ENCODE measurements around the gene NPHP4. TPM values are rescaled to one million over a fixed set of nuclear protein-coding genes. Genes with fewer than 3 reads are reported as not detected.

The NPHP4 gene
- polyA plus RNA-seq, 1 of the 3 experiments (the other 2 are of a cell fraction), result 7.0 TPM

DNA sequence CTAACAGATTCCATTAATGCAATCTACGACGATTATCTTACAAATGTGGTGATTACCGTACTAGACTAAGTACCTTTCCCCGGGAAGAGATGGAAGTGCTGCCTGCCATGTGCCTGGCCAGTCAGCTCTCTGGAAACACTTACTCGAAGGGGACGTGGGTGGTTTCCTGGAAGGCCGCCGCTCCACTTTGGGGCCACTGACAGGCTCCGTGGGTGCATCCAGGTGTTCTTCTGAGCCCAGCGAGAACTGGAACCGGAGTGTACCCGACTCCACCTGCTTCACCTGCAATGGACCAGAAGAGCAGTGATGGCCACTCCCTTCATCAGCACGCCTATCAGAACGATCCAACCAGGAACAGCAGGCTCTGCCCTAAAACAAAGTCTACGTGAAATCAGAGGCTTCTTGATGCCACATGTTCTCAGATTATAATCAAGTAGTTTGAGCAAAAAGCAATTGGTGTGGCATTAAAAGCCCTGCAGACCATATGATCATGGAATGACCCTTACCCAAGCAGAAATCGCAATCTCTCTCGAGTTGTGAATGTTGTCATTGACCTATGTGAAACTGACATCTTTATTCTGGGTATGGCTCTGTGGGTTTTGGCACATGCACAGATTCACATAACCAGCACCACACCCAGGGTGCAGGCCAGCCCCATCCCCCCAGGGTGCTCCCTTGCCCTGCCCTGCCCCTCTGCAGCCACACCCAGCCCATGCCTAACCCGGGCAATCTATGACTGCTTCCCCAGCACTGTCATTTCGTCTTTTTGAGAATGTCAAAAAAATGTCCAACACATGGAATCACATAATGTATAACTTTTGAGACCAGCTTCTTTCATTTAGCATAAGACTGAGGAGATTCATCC is 64.5 kb downstream of the NPHP4 start:
- CTCF ChIA-PET, result interaction anchor here (1.1 to 2.7 kb wide), 3 partner anchors 11 to 1274 kb away, joined by 3 to 10 read pairs (median 4); no protein-coding TSS in a partner anchor
- no peak for TF ChIP-seq RCOR1 (IDR thresholded peaks at IDR 0.05; ENCODE audit: low read length)
- no peak for TF ChIP-seq RAD21 (IDR thresholded peaks at IDR 0.05; ENCODE audit: low read length)
- no peak for TF ChIP-seq MAX (IDR thresholded peaks at IDR 0.05; ENCODE audit: low read depth)
- TF ChIP-seq USF1 (IDR thresholded peaks at IDR 0.05; ENCODE audit: borderline replicate concordance, low read depth), result no peak
- no peak for TF ChIP-seq REST (IDR thresholded peaks at IDR 0.05; ENCODE audit: low read depth, low read length)
- TF ChIP-seq, protein P1, sequence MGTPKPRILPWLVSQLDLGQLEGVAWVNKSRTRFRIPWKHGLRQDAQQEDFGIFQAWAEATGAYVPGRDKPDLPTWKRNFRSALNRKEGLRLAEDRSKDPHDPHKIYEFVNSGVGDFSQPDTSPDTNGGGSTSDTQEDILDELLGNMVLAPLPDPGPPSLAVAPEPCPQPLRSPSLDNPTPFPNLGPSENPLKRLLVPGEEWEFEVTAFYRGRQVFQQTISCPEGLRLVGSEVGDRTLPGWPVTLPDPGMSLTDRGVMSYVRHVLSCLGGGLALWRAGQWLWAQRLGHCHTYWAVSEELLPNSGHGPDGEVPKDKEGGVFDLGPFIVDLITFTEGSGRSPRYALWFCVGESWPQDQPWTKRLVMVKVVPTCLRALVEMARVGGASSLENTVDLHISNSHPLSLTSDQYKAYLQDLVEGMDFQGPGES (IDR thresholded peaks at IDR 0.05; ENCODE audit: low read depth, low read length), result no peak
- no peak for TF ChIP-seq PBX3 (IDR thresholded peaks at IDR 0.05)
- TF ChIP-seq FOSL2 (IDR thresholded peaks at IDR 0.05; ENCODE audit: borderline replicate concordance, low read depth), result no peak
- TF ChIP-seq FOXJ3 (CRISPR knock-in tag; IDR thresholded peaks at IDR 0.05), result no peak
- no peak for TF ChIP-seq JUND (IDR thresholded peaks at IDR 0.05)

More for the DNA sequence above, 64.5 kb downstream of the NPHP4 start:
- Histone ChIP-seq H3K27me3 (ENCODE audit: insufficient read depth) (no peaks in the 10 kb centered on the region), H3K4me2 (no peak overlapping the region), H3K9me2 (no peaks in the 10 kb centered on the region), H3K4me1 (ENCODE audit: control insufficient read depth in 1 of 2, insufficient read depth in 2 of 2, low read depth in 1 of 2, low read length in 1 of 2) (no peaks in the 10 kb centered on the region; a peak in 1 of 4 replicates), H4K20me1 (ENCODE audit: insufficient read depth) (no peaks in the 10 kb centered on the region), H3K9ac (no peak overlapping the region), H3K4me3 (ENCODE audit: low read depth in 2 of 2, low read length in 1 of 2) (no peak overlapping the region), H3K9me3 (no peaks in the 10 kb centered on the region), H3F3A (replicated peaks; ENCODE audit: insufficient read depth) (peaks cover 6% of the 10 kb centered on the region), H2AFZ (ENCODE audit: low read depth) (no peak overlapping the region), H3K36me3 (replicated peaks in 1 of 2; ENCODE audit: control insufficient read depth in 1 of 2, insufficient read depth in 2 of 2, low read length in 1 of 2) (peaks cover 5 to 20% of the 10 kb centered on the region in 2 experiments), H3K79me2 (ENCODE audit: insufficient read depth) (no peaks in the 10 kb centered on the region), H3K27ac (ENCODE audit: low read depth in 2 of 2, low read length in 1 of 2) (no peak overlapping the region)
- no peak for DNase-seq
- 87% methylated on average over 11 of the region's 19 CpGs for WGBS (ENCODE audit: low lambda C conversion rate)
- POLR2A ChIA-PET, result no interaction called here
